GM06990 (cell line): ENCODE data around the gene LCA5.
"Not testable (repeated sequence)": the region's sequence is repeated elsewhere in the genome, so short reads cannot be mapped to it uniquely, and the experiment has no call there.

Experiments used
- DNase-seq: peaks from one replicate; pipeline ENCODE4 v3.0.0-alpha.2; 2011; ENCODE audit not compliant: insufficient read length; ENCODE audit errors: extremely low read depth
- H3K27me3 ChIP-seq: replicated peaks from 2 replicates; pipeline ENCODE4 v1.6.0; 2011; ENCODE audit warnings: low read length; ENCODE audit not compliant: control insufficient read depth, insufficient read depth
- H3K36me3 ChIP-seq: 2 replicates; pipeline ENCODE4 v1.5.1; 2011; ENCODE audit warnings: low read length; ENCODE audit not compliant: control insufficient read depth, insufficient read depth
- H3K4me3 ChIP-seq: replicated peaks from 2 replicates; pipeline ENCODE4 v1.5.1; 2011; ENCODE audit warnings: low read depth, mild to moderate bottlenecking, control low read depth, low read length
- TF ChIP-seq, protein P1 (sequence below): IDR thresholded peaks from 2 replicates; pipeline ENCODE4 v1.5.1; 2011; ENCODE audit warnings: low read length, control low read depth, mild to moderate bottlenecking, inconsistent platforms; ENCODE audit not compliant: insufficient read depth, poor library complexity, severe bottlenecking

The LCA5 gene

GRCh38 chr6:79536954-79537747 lies at the start of gene LCA5:
Gene LCA5 (minus strand): TSS chr6:79537430. CDS start chr6:79518894, 18,536 bp downstream.
- DNase-seq, result peak; percentile 90
- TF ChIP-seq, protein P1, sequence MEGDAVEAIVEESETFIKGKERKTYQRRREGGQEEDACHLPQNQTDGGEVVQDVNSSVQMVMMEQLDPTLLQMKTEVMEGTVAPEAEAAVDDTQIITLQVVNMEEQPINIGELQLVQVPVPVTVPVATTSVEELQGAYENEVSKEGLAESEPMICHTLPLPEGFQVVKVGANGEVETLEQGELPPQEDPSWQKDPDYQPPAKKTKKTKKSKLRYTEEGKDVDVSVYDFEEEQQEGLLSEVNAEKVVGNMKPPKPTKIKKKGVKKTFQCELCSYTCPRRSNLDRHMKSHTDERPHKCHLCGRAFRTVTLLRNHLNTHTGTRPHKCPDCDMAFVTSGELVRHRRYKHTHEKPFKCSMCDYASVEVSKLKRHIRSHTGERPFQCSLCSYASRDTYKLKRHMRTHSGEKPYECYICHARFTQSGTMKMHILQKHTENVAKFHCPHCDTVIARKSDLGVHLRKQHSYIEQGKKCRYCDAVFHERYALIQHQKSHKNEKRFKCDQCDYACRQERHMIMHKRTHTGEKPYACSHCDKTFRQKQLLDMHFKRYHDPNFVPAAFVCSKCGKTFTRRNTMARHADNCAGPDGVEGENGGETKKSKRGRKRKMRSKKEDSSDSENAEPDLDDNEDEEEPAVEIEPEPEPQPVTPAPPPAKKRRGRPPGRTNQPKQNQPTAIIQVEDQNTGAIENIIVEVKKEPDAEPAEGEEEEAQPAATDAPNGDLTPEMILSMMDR, result no peak
- no peaks in the 10 kb centered on the region for H3K27me3 ChIP-seq
- no peaks in the 10 kb centered on the region for H3K36me3 ChIP-seq
- H3K4me3 ChIP-seq, result peak within 1 kb of the TSS; percentile 85

GRCh38 chr6:79586548-79586947 lies 49.3 kb upstream of the LCA5 start:
- H3K27me3 ChIP-seq, result no peaks in the 10 kb centered on the region
- H3K4me3 ChIP-seq, result no peak overlapping the region
- H3K36me3 ChIP-seq, result no peaks in the 10 kb centered on the region
- TF ChIP-seq, protein P1, result peak; percentile 31
- no peak for DNase-seq

DNA sequence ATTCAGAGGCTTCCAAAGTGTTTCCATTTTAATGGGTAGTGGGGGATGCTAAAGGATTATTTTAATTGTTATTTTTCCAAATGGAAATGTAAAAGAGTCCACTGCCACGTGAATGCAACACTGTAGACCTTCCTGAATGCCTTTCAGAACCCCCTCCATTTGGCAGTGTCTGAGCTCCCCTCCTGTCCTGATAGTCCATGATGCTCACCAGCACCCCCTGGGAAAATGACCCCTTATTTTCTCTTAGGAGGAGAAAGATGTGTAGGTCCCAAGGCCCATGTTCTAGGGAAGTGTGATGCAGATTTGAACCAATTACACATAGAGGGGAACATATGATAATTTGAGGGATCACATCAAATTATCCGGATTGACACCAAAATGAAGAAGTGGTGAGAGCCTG lies 47.1 kb upstream of the LCA5 start:
- no peak overlapping the region for H3K4me3 ChIP-seq
- H3K36me3 ChIP-seq, result no peaks in the 10 kb centered on the region
- DNase-seq, result no peak
- TF ChIP-seq, protein P1, result no peak
- H3K27me3 ChIP-seq, result no peaks in the 10 kb centered on the region

- H3K36me3 ChIP-seq, H3K4me3 ChIP-seq, H3K27me3 ChIP-seq, DNase-seq: not testable (repeated sequence)
Observed at GRCh38 chr6:79577926-79578325, 40.7 kb upstream of the LCA5 start.

GRCh38 chr6:79574630-79575225 lies 37.5 kb upstream of the LCA5 start:
- H3K4me3 ChIP-seq, result no peak overlapping the region
- H3K27me3 ChIP-seq, result no peaks in the 10 kb centered on the region
- TF ChIP-seq, protein P1, result no peak
- H3K36me3 ChIP-seq, result no peaks in the 10 kb centered on the region
- no peak for DNase-seq

DNA sequence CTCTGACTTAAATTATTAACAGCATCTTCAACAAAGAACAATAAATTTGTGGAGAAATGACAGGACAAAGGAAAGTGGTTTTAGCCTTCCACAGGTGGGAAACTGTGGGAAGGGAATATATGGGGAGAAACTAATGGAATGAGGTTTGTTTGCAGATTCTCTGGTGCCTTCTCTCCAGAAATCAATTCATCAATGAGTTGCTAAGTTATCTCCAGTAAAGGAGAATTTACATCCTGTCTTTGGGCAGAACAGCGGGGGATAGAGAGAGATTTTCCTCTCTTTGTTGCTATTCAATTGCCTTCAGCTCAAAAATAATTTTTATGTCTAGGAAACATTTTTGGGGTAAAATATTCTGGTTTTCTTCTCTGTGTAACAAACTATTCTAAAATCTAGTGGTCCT lies 36.9 kb upstream of the LCA5 start:
- no peak overlapping the region for H3K4me3 ChIP-seq
- DNase-seq, result no peak
- H3K36me3 ChIP-seq, result no peaks in the 10 kb centered on the region
- TF ChIP-seq, protein P1, result no peak
- no peaks in the 10 kb centered on the region for H3K27me3 ChIP-seq
